ENCODE data around the gene CNEP1R1. TPM values are rescaled to one million over a fixed set of nuclear protein-coding genes. Genes with fewer than 3 reads are reported as not detected.

The CNEP1R1 gene
- total RNA-seq, 4 donors from 2014 or later: 11.2 to 18.7 (median 14.2) TPM

- peaks cover 9 to 56% (median 44%) of the 10 kb centered on the region in 4 donors for H3K36me3 ChIP-seq
- H3K4me1 ChIP-seq: peaks cover 8 to 21% (median 12%) of the 10 kb centered on the region in 4 donors
- TF ChIP-seq CTCF (IDR thresholded peaks at IDR 0.05) (no peak), EP300 (IDR thresholded peaks at IDR 0.05) (no peak), POLR2A (IDR thresholded peaks at IDR 0.05; ENCODE audit: low read depth) (no peak), POLR2AphosphoS5 (IDR thresholded peaks at IDR 0.05) (no peak)
- no peaks in the 10 kb centered on the region for H3K9me3 ChIP-seq
- H3K4me3 ChIP-seq: no peak overlapping the region
- no peak for DNase-seq (ENCODE audit: extremely low spot score)
- H3K27me3 ChIP-seq: no peaks in the 10 kb centered on the region
- no peak overlapping the region for H3K27ac ChIP-seq (replicated peaks in 1 of 4)
- intact Hi-C loops (cut with DNase I): no loop called here
- WGBS: 87% methylated on average over 5 of the region's 5 CpGs
Observed at GRCh38 chr16:50072730-50073129, 47.7 kb downstream of the CNEP1R1 start.

GRCh38 chr16:50079397-50080140, 54.5 kb downstream of the CNEP1R1 start:
- Histone ChIP-seq H3K9me3 (no peaks in the 10 kb centered on the region), H3K4me3 (no peak overlapping the region), H3K4me1 (peaks cover 0 to 4% (median 0%) of the 10 kb centered on the region in 4 donors), H3K36me3 (peaks cover 26 to 84% (median 62%) of the 10 kb centered on the region in 4 donors), H3K27ac (replicated peaks in 1 of 4) (no peak overlapping the region), H3K27me3 (no peaks in the 10 kb centered on the region)
- no peak for DNase-seq (ENCODE audit: extremely low spot score)
- WGBS: 87% methylated on average over 9 of the region's 9 CpGs
- no peak for TF ChIP-seq CTCF (IDR thresholded peaks at IDR 0.05)
- TF ChIP-seq POLR2A (IDR thresholded peaks at IDR 0.05; ENCODE audit: low read depth): no peak
- TF ChIP-seq EP300 (IDR thresholded peaks at IDR 0.05): no peak
- no peak for TF ChIP-seq POLR2AphosphoS5 (IDR thresholded peaks at IDR 0.05)
- intact Hi-C loops (cut with DNase I): no loop called here

GRCh38 chr16:50081428-50082018, 56.5 kb downstream of the CNEP1R1 start:
- Histone ChIP-seq H3K36me3 (peaks cover 39 to 93% (median 72%) of the 10 kb centered on the region in 4 donors), H3K27ac (replicated peaks in 1 of 4) (no peak overlapping the region)
- WGBS: 78% methylated on average over 7 of the region's 7 CpGs

GRCh38 chr16:50083996-50084395, 59.0 kb downstream of the CNEP1R1 start:
- TF ChIP-seq CTCF (IDR thresholded peaks at IDR 0.05): no peak
- TF ChIP-seq EP300 (IDR thresholded peaks at IDR 0.05): no peak
- TF ChIP-seq POLR2AphosphoS5 (IDR thresholded peaks at IDR 0.05): no peak
- no peak for TF ChIP-seq POLR2A (IDR thresholded peaks at IDR 0.05; ENCODE audit: low read depth)
- no peaks in the 10 kb centered on the region for H3K27me3 ChIP-seq
- H3K27ac ChIP-seq (replicated peaks in 1 of 4): no peak overlapping the region
- H3K4me3 ChIP-seq: no peak overlapping the region
- intact Hi-C loops (cut with DNase I): no loop called here
- no peak for DNase-seq (ENCODE audit: extremely low spot score)
- peaks cover 42 to 93% (median 74%) of the 10 kb centered on the region in 4 donors for H3K36me3 ChIP-seq
- 79% methylated on average over 8 of the region's 8 CpGs for WGBS
- no peaks in the 10 kb centered on the region for H3K9me3 ChIP-seq
- peaks cover 0 to 4% (median 0%) of the 10 kb centered on the region in 4 donors for H3K4me1 ChIP-seq

More at GRCh38 chr16:50081428-50082018, 56.5 kb downstream of the CNEP1R1 start:
- Histone ChIP-seq H3K9me3 (no peaks in the 10 kb centered on the region), H3K4me1 (peaks cover 0 to 4% (median 0%) of the 10 kb centered on the region in 4 donors), H3K27me3 (no peaks in the 10 kb centered on the region), H3K4me3 (no peak overlapping the region)
- intact Hi-C loops (cut with DNase I): no loop called here
- DNase-seq (ENCODE audit: extremely low spot score): no peak
- TF ChIP-seq CTCF (IDR thresholded peaks at IDR 0.05): no peak
- TF ChIP-seq EP300 (IDR thresholded peaks at IDR 0.05): no peak
- no peak for TF ChIP-seq POLR2AphosphoS5 (IDR thresholded peaks at IDR 0.05)
- TF ChIP-seq POLR2A (IDR thresholded peaks at IDR 0.05; ENCODE audit: low read depth): no peak

All from esophagus muscularis mucosa (tissue), 4 donors.